Right forelimb (tissue), 1 donor: ENCODE measurements around the gene HIRIP3.
"Not testable (repeated sequence)": the region's sequence is repeated elsewhere in the genome, so short reads cannot be mapped to it uniquely, and the experiment has no call there.

Source experiments
- DNase-seq: peaks from one replicate; pipeline ENCODE4 v3.0.0-alpha.2; 2018

Gene HIRIP3, protein sequence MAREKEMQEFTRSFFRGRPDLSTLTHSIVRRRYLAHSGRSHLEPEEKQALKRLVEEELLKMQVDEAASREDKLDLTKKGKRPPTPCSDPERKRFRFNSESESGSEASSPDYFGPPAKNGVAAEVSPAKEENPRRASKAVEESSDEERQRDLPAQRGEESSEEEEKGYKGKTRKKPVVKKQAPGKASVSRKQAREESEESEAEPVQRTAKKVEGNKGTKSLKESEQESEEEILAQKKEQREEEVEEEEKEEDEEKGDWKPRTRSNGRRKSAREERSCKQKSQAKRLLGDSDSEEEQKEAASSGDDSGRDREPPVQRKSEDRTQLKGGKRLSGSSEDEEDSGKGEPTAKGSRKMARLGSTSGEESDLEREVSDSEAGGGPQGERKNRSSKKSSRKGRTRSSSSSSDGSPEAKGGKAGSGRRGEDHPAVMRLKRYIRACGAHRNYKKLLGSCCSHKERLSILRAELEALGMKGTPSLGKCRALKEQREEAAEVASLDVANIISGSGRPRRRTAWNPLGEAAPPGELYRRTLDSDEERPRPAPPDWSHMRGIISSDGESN

DNA sequence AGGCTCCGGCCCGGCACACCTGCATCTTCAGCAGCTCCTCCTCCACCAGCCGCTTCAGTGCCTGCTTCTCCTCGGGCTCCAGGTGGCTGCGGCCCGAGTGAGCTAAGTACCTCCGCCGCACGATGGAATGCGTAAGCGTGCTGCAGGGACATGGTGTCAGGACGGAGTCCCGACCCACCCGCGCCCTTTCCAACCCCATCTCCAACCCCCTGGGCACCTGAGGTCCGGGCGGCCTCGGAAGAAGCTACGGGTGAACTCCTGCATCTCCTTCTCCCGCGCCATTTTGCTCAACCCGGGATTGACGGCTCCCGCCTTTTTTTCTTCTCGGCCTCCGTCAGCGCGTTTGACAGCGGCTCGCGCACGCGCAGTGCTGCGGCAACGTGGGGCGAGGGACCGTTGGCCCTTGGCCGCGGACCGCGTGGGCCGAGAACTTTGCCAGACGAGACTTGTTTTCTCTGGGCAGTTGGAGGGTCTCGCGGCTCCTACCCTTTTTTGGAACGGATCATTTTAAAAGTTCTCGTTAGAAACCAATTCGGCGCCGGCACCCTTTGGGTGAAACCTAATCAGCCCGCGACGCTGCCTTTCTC lies at the start of gene HIRIP3:
TSS of gene HIRIP3 (minus strand) at position 294 of the 587 bp plus-strand sequence. CDS start at position 282, 12 bp downstream.
- peak; percentile 93 for DNase-seq

GRCh38 chr16:30041841-30042240 lies 46.4 kb upstream of the HIRIP3 start:
- DNase-seq: no peak

DNA sequence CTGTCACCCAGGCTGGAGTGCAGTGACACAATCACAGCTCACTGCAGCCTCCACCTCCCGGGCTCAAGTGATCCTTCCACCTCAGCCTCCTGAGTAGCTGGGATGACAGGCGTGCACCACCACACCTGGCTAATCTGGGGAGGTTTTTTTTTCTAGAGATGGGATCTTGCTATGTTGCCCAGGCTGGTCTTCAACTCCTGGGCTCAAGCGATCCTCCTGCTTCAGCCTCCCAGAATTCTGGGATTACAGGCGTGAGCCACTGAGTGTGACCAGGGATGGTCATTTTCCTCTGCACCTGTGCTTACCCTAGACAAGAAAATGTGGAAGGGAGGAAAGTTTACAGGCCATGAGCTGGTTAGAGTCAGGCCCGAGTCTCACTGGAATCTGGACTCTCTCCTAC lies 45.3 kb upstream of the HIRIP3 start:
- not testable (repeated sequence) for DNase-seq

- no peak for DNase-seq
Observed at GRCh38 chr16:30040221-30040620, 44.8 kb upstream of the HIRIP3 start.

DNA sequence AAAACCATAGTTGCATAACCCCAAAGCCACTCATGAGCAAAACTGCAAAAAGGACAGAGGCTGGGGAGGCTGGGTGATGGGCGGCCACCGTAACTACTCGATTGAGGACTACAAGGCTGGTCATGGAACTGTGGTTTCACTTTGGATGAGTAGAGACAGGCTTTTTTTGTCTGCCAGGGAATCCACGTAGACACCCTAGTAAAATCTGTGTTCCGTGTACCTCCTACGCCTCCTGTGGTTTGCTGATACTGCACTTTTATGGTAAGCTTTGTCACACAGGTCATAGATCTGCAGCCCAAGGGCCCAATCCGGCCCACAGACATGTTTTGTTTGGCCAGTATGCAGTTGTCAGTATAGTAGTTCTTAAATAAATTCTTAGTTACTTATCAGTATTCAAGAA lies 37.9 kb upstream of the HIRIP3 start:
- no peak for DNase-seq

DNA sequence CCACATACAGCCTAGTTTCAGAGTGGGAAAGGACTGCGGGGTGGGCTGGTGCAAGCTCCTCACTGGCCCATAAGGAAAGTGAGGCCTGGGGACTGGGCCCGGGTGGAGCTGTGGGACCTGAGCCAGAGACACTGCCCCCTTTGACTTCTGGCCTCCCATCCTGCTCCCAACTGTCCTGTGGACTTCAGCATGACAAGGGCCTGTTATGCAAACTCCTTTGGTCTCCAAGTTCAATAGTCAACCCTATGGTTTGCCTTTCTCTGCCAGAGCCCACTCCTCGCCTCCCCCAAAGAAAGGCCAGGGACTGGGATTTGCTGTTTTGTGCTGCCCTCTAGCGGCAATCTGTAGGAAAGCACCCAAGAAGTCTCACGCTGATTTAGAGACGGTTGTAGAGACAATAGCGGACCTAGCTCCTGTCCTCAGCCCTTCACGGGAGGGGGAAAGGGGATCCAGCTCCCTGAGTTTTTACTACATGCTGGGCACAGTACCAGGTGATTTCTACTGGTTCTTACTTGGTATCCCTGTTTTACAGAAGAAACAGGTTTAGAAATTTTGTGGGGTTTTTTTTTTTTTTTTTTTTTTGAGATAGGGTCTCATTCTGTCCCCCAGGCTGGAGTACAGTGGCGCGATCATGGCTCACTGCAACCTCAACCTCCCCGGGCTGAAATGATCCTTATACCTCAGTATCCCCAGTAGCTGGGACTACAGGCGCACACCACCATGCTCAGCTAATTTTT lies 36.8 kb upstream of the HIRIP3 start:
- DNase-seq: peak; percentile 68

GRCh38 chr16:30031477-30031918 lies 36.1 kb upstream of the HIRIP3 start:
- DNase-seq: no peak

GRCh38 chr16:30030841-30031413 lies 35.5 kb upstream of the HIRIP3 start, which contains the start of gene TLCD3B:
TSS of gene TLCD3B (minus strand) at chr16:30031271. CDS start at chr16:30030527, 744 bp downstream.
- DNase-seq: no peak

DNA sequence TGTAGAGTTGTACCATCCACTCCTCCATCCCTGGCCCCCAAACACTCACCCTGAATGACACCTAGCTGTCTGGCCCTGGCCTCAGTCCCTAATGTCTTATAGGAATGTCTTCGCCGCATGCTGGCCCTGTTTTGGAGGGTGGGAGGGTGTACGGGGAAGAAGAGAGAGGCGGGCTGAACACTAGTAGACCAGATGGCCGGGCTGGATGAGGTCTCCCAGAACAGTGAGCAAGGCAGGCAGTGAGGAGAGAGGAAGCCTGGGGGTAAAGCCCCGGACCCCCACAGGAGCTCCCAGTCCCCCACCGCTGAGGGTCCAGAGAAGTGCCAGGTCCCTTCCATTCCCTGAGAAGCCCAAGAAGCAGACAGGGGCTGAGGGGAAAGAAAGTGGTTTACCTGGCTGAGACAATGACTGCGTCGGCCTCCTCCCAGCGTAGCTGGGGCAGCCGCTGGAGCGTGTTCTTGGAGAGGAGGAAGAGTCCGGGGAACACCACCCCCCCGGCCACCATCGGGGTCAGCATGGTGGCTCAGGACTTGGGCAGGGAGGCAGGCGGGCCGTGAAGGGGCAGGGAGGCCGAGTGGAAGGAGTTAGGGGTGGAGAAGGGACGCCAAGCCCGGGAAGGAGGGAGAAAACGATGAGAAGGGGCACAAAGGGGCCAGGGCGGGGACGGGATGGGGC lies 34.7 kb upstream of the HIRIP3 start:
- no peak for DNase-seq

- DNase-seq: peak; percentile 66
Observed at GRCh38 chr16:30028438-30029076, 33.1 kb upstream of the HIRIP3 start.

GRCh38 chr16:30027588-30028437 lies 32.4 kb upstream of the HIRIP3 start:
- no peak for DNase-seq

DNA sequence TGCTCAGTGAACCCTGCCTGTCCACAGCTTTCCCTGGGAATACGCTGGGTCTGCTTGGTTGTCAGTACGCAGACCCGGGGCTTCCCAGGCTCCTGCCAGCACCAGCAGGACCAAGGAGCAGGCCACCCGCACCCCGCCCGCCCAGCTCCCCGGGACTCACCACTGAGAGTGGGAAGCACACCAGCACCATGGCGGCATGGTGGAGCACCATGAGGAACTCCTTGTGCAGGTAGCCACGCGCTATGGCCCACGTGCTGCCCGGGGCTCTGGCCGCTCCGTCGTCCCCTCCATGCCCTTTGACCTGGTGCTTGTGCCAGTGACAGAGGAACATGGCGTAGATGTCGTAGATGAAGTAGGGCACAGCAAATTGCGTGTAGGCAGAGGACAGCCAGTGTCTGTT lies 31.0 kb upstream of the HIRIP3 start:
- no peak for DNase-seq

- no peak for DNase-seq
Observed at GRCh38 chr16:30025574-30025973, 30.2 kb upstream of the HIRIP3 start.

DNA sequence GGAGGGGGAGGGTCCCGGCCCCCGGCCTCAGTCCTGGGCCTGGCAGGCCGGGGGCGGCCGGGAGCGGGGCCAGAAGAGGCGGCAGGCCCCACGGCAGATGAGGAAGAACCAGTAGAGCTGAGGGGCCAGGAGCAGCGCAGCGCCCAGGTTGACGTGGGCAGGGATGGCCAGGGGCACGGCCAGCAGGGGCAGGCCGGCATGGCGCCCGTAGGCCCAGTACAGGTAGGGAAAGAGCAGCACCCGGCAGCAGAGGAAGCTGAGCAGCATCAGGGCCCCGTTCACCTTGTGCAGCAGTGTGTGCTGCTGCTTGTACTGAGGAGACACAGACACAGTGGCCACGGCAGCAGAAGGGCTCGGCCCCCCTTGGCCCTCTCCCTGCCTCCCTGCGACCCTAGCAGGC lies 29.7 kb upstream of the HIRIP3 start:
- DNase-seq: no peak

- no peak for DNase-seq
Observed at GRCh38 chr16:30024451-30024850, 29.0 kb upstream of the HIRIP3 start.

- DNase-seq: no peak
Observed at GRCh38 chr16:30023586-30023985, 28.2 kb upstream of the HIRIP3 start.

DNA sequence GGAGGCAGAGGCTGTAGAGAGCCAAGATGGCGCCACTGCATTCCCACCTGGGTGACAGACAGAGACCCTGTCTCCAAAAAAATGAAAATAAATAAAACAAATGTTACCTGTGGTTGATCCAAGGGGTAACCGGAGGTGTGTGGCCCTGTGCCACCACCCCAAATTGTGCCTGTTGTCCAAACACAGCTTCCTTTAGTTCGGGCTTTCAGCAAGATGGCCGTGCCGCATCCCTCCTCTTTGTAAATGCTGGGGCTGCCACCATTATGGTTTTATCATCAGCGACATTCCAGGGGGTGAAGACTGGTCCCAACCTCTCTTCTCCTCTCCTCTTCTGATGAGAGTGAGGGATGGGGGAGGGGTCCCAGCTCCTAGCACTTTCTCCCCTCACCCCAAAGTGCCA lies 27.5 kb upstream of the HIRIP3 start, which contains the start of gene C16orf92:
TSS of gene C16orf92 (plus strand) at position 312 of the 400 bp plus-strand sequence. CDS start 143 bp downstream, outside the sequence.
- DNase-seq: no peak

DNA sequence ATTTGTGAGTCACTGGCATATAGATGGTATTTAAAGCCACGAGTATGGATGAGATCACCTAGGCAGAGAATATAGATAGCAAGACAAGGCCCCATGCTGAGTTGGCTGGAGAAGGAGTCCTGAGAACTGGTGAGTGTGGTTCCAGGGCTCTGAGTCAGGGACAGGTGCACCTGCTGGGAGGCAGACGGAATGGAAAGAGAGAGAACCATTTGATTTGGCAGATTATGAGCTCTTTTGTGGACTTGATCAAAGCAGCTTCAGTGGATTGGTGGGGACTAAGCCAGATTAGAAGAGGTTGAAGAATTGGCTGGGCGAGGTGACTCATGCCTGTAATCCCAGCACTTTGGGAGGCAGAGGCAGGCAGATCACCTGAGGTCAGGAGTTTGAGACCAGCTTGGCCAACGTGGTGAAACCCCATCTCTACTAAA lies 23.3 kb upstream of the HIRIP3 start:
- no peak for DNase-seq

- not testable (repeated sequence) for DNase-seq
Observed at GRCh38 chr16:30017937-30018336, 22.5 kb upstream of the HIRIP3 start.

DNA sequence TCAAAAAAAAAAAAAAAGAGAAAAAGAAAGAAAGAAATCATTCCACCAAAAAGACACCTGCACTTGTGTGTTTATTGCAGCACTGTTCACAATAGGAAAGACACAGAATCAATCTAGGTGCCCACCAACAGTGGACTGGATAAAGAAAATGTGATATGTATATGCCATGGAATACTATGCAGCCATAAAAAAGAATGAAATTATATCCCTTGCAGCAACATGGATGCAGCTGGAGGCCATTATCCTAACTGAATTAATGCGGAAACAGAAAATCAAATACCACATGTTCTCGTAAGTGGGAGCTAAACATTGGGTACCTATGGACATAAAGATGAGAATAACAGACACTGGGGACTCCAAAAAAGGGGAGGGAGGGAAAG lies 21.9 kb upstream of the HIRIP3 start:
- DNase-seq: no peak
